CD8-positive, alpha-beta memory T cell (primary cell): ENCODE measurements around the gene PREX1. TPM values are rescaled to one million over a fixed set of nuclear protein-coding genes. Genes with fewer than 3 reads are reported as not detected.
A peak's percentile ranks its signal among the peaks of the same experiment; 100 is the strongest.

ENCODE experiments used
- CTCF ChIA-PET: fragments of 350-600 bp; sonication (Branson Sonifier 250); formaldehyde crosslinking; loops from one replicate; lab custom pipeline; 2021; ENCODE audit warnings: antibody characterized with exemption; lab: Charles Lee
- POLR2A ChIA-PET: fragments of 350-600 bp; sonication (Branson Sonifier 250); formaldehyde crosslinking; loops from one replicate; lab custom pipeline; 2021; ENCODE audit warnings: antibody characterized with exemption; lab: Charles Lee
- DNase-seq, 5 donors: peaks; one replicate each; pipeline versions ENCODE4 v3.0.0 to v3.0.0-alpha.2; 2020 to 2022; ENCODE audit warnings: mixed read lengths in 1 of 5
- H3K27ac ChIP-seq: one replicate; pipeline ENCODE4 v1.7.0; 2013; ENCODE audit warnings: low read depth, mild to moderate bottlenecking, low read length, moderate library complexity
- H3K27me3 ChIP-seq: 2 replicates; pipeline ENCODE4 v1.7.0; 2013; ENCODE audit warnings: low read length, mild to moderate bottlenecking; ENCODE audit not compliant: insufficient read depth, poor library complexity, severe bottlenecking
- H3K36me3 ChIP-seq: 2 replicates; pipeline ENCODE4 v1.7.0; 2013; ENCODE audit warnings: mild to moderate bottlenecking, low read length, moderate library complexity; ENCODE audit not compliant: insufficient read depth
- H3K4me1 ChIP-seq: 2 replicates; pipeline ENCODE4 v1.7.0; 2013; ENCODE audit warnings: mild to moderate bottlenecking, low read length, moderate library complexity; ENCODE audit not compliant: insufficient read depth
- H3K4me3 ChIP-seq: 2 replicates; pipeline ENCODE4 v1.7.0; 2013; ENCODE audit warnings: mild to moderate bottlenecking, low read length
- H3K9me3 ChIP-seq: 2 replicates; pipeline ENCODE4 v1.7.0; 2013; ENCODE audit warnings: mild to moderate bottlenecking, low read length
- H3K27ac Mint-ChIP-seq, 8 donors: one replicate each; pipeline ENCODE4 v1.8.0; 2020 to 2021; ENCODE audit warnings: mixed read lengths in 8 of 8, mild to moderate bottlenecking in 6 of 8, inconsistent platforms in 3 of 8, moderate library complexity in 3 of 8
- H3K27me3 Mint-ChIP-seq, 2 donors: one replicate each; pipeline ENCODE4 v1.8.0; 2020 to 2021; ENCODE audit warnings: mixed read lengths in 2 of 2, mild to moderate bottlenecking in 1 of 2, moderate library complexity in 1 of 2
- H3K36me3 Mint-ChIP-seq, 3 donors: one replicate each; pipeline ENCODE4 v1.8.0; 2020 to 2021; ENCODE audit warnings: mixed read lengths in 3 of 3, inconsistent platforms in 1 of 3, mild to moderate bottlenecking in 1 of 3
- H3K4me1 Mint-ChIP-seq, 3 donors: one replicate each; pipeline ENCODE4 v1.8.0; 2020 to 2021; ENCODE audit warnings: mixed read lengths in 3 of 3, inconsistent platforms in 1 of 3, mild to moderate bottlenecking in 1 of 3
- H3K4me3 Mint-ChIP-seq, 7 donors: one replicate each; pipeline ENCODE4 v1.8.0; 2020 to 2021; ENCODE audit warnings: mixed read lengths in 7 of 7, mild to moderate bottlenecking in 6 of 7, moderate library complexity in 4 of 7, inconsistent platforms in 2 of 7
- H3K9me3 Mint-ChIP-seq, 5 donors: one replicate each; pipeline ENCODE4 v1.8.0; 2020 to 2022; ENCODE audit warnings: mixed read lengths in 5 of 5, mild to moderate bottlenecking in 3 of 5, moderate library complexity in 2 of 5, inconsistent platforms in 1 of 5
- polyA plus RNA-seq: library from polyadenylated mRNA; unstranded; fragments of 300-500 nt; fragmentation: Illumina TruSeq; gene quantifications from one replicate; pipeline ENCODE4 v1.2.3, GENCODE V29; 2021
- total RNA-seq, 2 experiments: library from RNA; stranded (reverse); gene quantifications; one replicate each; pipeline ENCODE4 v1.2.3, GENCODE V29; 2021

Gene PREX1
- total and polyA plus RNA-seq, 3 experiments from 2014 or later, result 89.5 to 90.5 (median 90.0) TPM

- Mint-ChIP-seq H3K36me3 (no peaks in the 10 kb centered on the region), H3K4me1 (no peaks in the 10 kb centered on the region), H3K9me3 (peaks cover 0 to 3% (median 0%) of the 10 kb centered on the region in 5 donors), H3K27me3 (peaks cover 9 to 11% of the 10 kb centered on the region in 2 donors), H3K27ac (no peak overlapping the region), H3K4me3 (no peak overlapping the region)
- H3K4me1 ChIP-seq, result no peaks in the 10 kb centered on the region
- no peaks in the 10 kb centered on the region for H3K9me3 ChIP-seq
- no peaks in the 10 kb centered on the region for H3K27me3 ChIP-seq
- no peak for DNase-seq
- CTCF ChIA-PET, result no interaction called here
- H3K4me3 ChIP-seq, result no peak overlapping the region
- POLR2A ChIA-PET, result no interaction called here
- no peak overlapping the region for H3K27ac ChIP-seq
- H3K36me3 ChIP-seq, result no peaks in the 10 kb centered on the region
Observed at GRCh38 chr20:48597521-48598302, 230.1 kb downstream of the PREX1 start.

- CTCF ChIA-PET, result no interaction called here
- POLR2A ChIA-PET, result no interaction called here
- no peaks in the 10 kb centered on the region for H3K36me3 Mint-ChIP-seq
Observed at GRCh38 chr20:48596334-48596898, 231.4 kb downstream of the PREX1 start.

GRCh38 chr20:48595495-48596333, 232.1 kb downstream of the PREX1 start:
- POLR2A ChIA-PET, result no interaction called here
- Mint-ChIP-seq H3K4me1 (no peaks in the 10 kb centered on the region), H3K27me3 (peaks cover 9 to 11% of the 10 kb centered on the region in 2 donors), H3K27ac (no peak overlapping the region), H3K4me3 (no peak overlapping the region), H3K36me3 (no peaks in the 10 kb centered on the region), H3K9me3 (peaks cover 0 to 3% (median 0%) of the 10 kb centered on the region in 5 donors)
- CTCF ChIA-PET, result no interaction called here
- Histone ChIP-seq H3K9me3 (no peaks in the 10 kb centered on the region), H3K4me3 (no peak overlapping the region), H3K27me3 (no peaks in the 10 kb centered on the region), H3K4me1 (no peaks in the 10 kb centered on the region), H3K27ac (no peak overlapping the region), H3K36me3 (no peaks in the 10 kb centered on the region)
- no peak for DNase-seq

More at GRCh38 chr20:48596334-48596898, 231.4 kb downstream of the PREX1 start:
- H3K27me3 ChIP-seq, result no peaks in the 10 kb centered on the region
- no peaks in the 10 kb centered on the region for H3K36me3 ChIP-seq
- H3K9me3 ChIP-seq, result no peaks in the 10 kb centered on the region
- Mint-ChIP-seq H3K4me3 (no peak overlapping the region), H3K9me3 (peaks cover 0 to 3% (median 0%) of the 10 kb centered on the region in 5 donors), H3K4me1 (no peaks in the 10 kb centered on the region), H3K27ac (no peak overlapping the region), H3K27me3 (peaks cover 9 to 11% of the 10 kb centered on the region in 2 donors)
- no peak overlapping the region for H3K27ac ChIP-seq
- H3K4me3 ChIP-seq, result no peak overlapping the region
- no peak for DNase-seq
- H3K4me1 ChIP-seq, result no peaks in the 10 kb centered on the region

GRCh38 chr20:48594533-48594932, 233.3 kb downstream of the PREX1 start:
- POLR2A ChIA-PET, result no interaction called here
- no peaks in the 10 kb centered on the region for H3K4me1 Mint-ChIP-seq

GRCh38 chr20:48592107-48592940, 235.5 kb downstream of the PREX1 start:
- H3K27me3 Mint-ChIP-seq, result peaks cover 3 to 9% of the 10 kb centered on the region in 2 donors
- H3K4me1 Mint-ChIP-seq, result peaks cover 0 to under 1% (median 0%) of the 10 kb centered on the region in 3 donors
- Histone ChIP-seq H3K27ac (no peak overlapping the region), H3K4me3 (no peak overlapping the region), H3K27me3 (no peaks in the 10 kb centered on the region), H3K36me3 (no peaks in the 10 kb centered on the region), H3K4me1 (no peaks in the 10 kb centered on the region), H3K9me3 (no peaks in the 10 kb centered on the region)
- DNase-seq, result no peak
- H3K36me3 Mint-ChIP-seq, result no peaks in the 10 kb centered on the region
- no peak overlapping the region for H3K27ac Mint-ChIP-seq
- POLR2A ChIA-PET, result no interaction called here
- H3K4me3 Mint-ChIP-seq, result no peak overlapping the region
- CTCF ChIA-PET, result interaction anchor here (1.1 kb wide), 1 partner anchor 11 kb away, joined by 3 read pairs; no protein-coding TSS in a partner anchor
- H3K9me3 Mint-ChIP-seq, result peaks cover 0 to 3% (median 0%) of the 10 kb centered on the region in 5 donors

More at GRCh38 chr20:48594533-48594932, 233.3 kb downstream of the PREX1 start:
- H3K9me3 ChIP-seq, result no peaks in the 10 kb centered on the region
- no peaks in the 10 kb centered on the region for H3K36me3 Mint-ChIP-seq
- H3K27ac ChIP-seq, result no peak overlapping the region
- no peak overlapping the region for H3K4me3 Mint-ChIP-seq
- CTCF ChIA-PET, result no interaction called here
- peaks cover 9% of the 10 kb centered on the region in 2 donors for H3K27me3 Mint-ChIP-seq
- no peak overlapping the region for H3K27ac Mint-ChIP-seq
- no peak for DNase-seq
- no peaks in the 10 kb centered on the region for H3K27me3 ChIP-seq
- H3K4me1 ChIP-seq, result no peaks in the 10 kb centered on the region
- H3K4me3 ChIP-seq, result no peak overlapping the region
- peaks cover 0 to 3% (median 0%) of the 10 kb centered on the region in 5 donors for H3K9me3 Mint-ChIP-seq
- no peaks in the 10 kb centered on the region for H3K36me3 ChIP-seq

- H3K4me1 Mint-ChIP-seq, result peaks cover 0 to 7% (median 0%) of the 10 kb centered on the region in 3 donors
- peaks cover 0 to 2% (median 0%) of the 10 kb centered on the region in 3 donors for H3K36me3 Mint-ChIP-seq
- ChIA-PET CTCF (no interaction called here), POLR2A (no interaction called here)
- H3K27ac Mint-ChIP-seq, result peak overlapping the region in 1 of 8 donors; percentile 12
- no peak overlapping the region for H3K27ac ChIP-seq
- no peaks in the 10 kb centered on the region for H3K9me3 Mint-ChIP-seq
- DNase-seq, result no peak
- peaks cover 12 to 37% of the 10 kb centered on the region in 2 donors for H3K27me3 Mint-ChIP-seq
- H3K36me3 ChIP-seq, result no peaks in the 10 kb centered on the region
- H3K4me3 ChIP-seq, result no peak overlapping the region
- H3K9me3 ChIP-seq, result no peaks in the 10 kb centered on the region
- no peaks in the 10 kb centered on the region for H3K27me3 ChIP-seq
- no peak overlapping the region for H3K4me3 Mint-ChIP-seq
- no peaks in the 10 kb centered on the region for H3K4me1 ChIP-seq
Observed at GRCh38 chr20:48586730-48587129, 241.1 kb downstream of the PREX1 start.

- Mint-ChIP-seq H3K9me3 (no peaks in the 10 kb centered on the region), H3K27ac (no peak overlapping the region), H3K27me3 (peaks cover 17 to 41% of the 10 kb centered on the region in 2 donors), H3K36me3 (peaks cover 0 to 2% (median 0%) of the 10 kb centered on the region in 3 donors), H3K4me1 (peaks cover 0 to 7% (median 0%) of the 10 kb centered on the region in 3 donors), H3K4me3 (no peak overlapping the region)
- H3K4me1 ChIP-seq, result no peaks in the 10 kb centered on the region
- no peak overlapping the region for H3K4me3 ChIP-seq
- ChIA-PET POLR2A (no interaction called here), CTCF (no interaction called here)
- no peaks in the 10 kb centered on the region for H3K27me3 ChIP-seq
- no peaks in the 10 kb centered on the region for H3K36me3 ChIP-seq
- H3K27ac ChIP-seq, result no peak overlapping the region
- no peaks in the 10 kb centered on the region for H3K9me3 ChIP-seq
- DNase-seq, result no peak
Observed at GRCh38 chr20:48585061-48585870, 242.5 kb downstream of the PREX1 start.
